Measurements from ENCODE around the gene DSCAML1.

DNA sequence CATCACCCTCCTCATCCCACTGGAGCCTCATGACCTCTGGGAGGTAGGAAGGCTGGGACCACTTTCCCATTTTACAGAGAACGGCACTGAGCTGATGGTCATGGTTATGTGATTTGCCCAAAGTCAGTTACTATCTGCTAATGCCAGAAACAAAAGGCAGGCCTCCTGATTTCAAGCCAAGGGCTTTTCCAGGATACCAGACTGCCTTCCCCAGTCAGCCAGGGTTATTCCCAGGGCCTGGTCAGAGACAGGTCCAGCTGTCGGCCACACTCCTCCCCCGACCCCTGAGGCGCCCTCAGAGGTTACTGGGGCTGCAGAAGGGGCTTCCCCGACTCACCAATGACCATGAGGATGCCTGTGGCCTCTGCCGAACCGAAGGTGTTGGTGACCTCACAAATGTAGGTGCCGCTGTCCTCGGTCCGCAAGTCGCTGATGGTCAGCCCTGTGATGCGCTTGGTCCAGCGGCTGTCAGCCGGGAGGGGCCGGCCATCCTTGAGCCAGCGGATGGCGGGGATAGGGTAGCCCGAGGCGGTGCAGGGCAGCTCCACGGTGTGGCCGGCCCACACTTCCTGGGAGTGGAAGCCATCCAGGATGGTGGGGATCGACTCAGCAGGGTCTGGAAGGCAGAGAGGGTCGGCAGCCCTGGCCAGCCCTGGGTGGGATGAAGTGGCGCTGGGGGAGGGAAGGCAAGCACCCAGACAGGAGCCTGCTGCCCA lies 272.4 kb downstream of the DSCAML1 start:
- no peak for TF ChIP-seq POLR2AphosphoS5 (IDR thresholded peaks at IDR 0.05; ENCODE audit: low read depth, low read length)
- no peak for TF ChIP-seq REST (IDR thresholded peaks at IDR 0.05; ENCODE audit: insufficient read depth in 1 of 2, low read depth in 2 of 2, low read length in 2 of 2)
- no peak for TF ChIP-seq SIN3A (IDR thresholded peaks at IDR 0.05; ENCODE audit: borderline replicate concordance, insufficient read depth, low read length)
